Trophoblast cell (in vitro differentiated cells and primary cell): Measurements from ENCODE around the gene CPT1A.

ENCODE experiments used
- DNase-seq, 2 donors: peaks; one replicate each; pipeline ENCODE4 v3.0.0-alpha.2; 2016
- H2AFZ ChIP-seq: 2 replicates; pipeline ENCODE4 v1.6.1; 2013; ENCODE audit warnings: low read length, moderate library complexity, mild to moderate bottlenecking; ENCODE audit not compliant: insufficient read depth, poor library complexity
- H2AK5ac ChIP-seq: 2 replicates; pipeline ENCODE4 v1.6.1; 2013; ENCODE audit warnings: mild to moderate bottlenecking, low read length
- H2BK120ac ChIP-seq: 2 replicates; pipeline ENCODE4 v1.6.1; 2013; ENCODE audit warnings: low read length, mild to moderate bottlenecking, moderate library complexity; ENCODE audit not compliant: insufficient read depth, poor library complexity
- H2BK12ac ChIP-seq: 2 replicates; pipeline ENCODE4 v1.6.1; 2013; ENCODE audit warnings: mild to moderate bottlenecking, low read length, moderate library complexity
- H2BK5ac ChIP-seq: 2 replicates; pipeline ENCODE4 v1.6.1; 2013; ENCODE audit warnings: low read length, low read depth, moderate library complexity, mild to moderate bottlenecking; ENCODE audit not compliant: poor library complexity
- H3K14ac ChIP-seq: 2 replicates; pipeline ENCODE4 v1.6.1; 2013; ENCODE audit warnings: mild to moderate bottlenecking, low read length
- H3K18ac ChIP-seq: 2 replicates; pipeline ENCODE4 v1.6.1; 2013; ENCODE audit warnings: mild to moderate bottlenecking, low read length
- H3K23ac ChIP-seq: 2 replicates; pipeline ENCODE4 v1.6.1; 2013; ENCODE audit warnings: low read length
- H3K27ac ChIP-seq: 2 replicates; pipeline ENCODE4 v1.5.1; 2013; ENCODE audit warnings: low read depth, mild to moderate bottlenecking, inconsistent platforms, low read length, moderate library complexity
- H3K27me3 ChIP-seq: 2 replicates; pipeline ENCODE4 v1.6.1; 2013; ENCODE audit warnings: inconsistent platforms, mild to moderate bottlenecking, low read length, moderate library complexity; ENCODE audit not compliant: insufficient read depth
- H3K36me3 ChIP-seq, 2 experiments: 1 replicate in 1 of 2; 2 replicates in 1 of 2; pipeline ENCODE4 v1.6.1; 2013; ENCODE audit warnings: low read length in 2 of 2, mild to moderate bottlenecking in 2 of 2, moderate library complexity in 1 of 2; ENCODE audit not compliant: insufficient read depth in 2 of 2, control insufficient read depth in 1 of 2
- H3K4ac ChIP-seq: 2 replicates; pipeline ENCODE4 v1.6.1; 2013; ENCODE audit warnings: low read depth, mild to moderate bottlenecking, low read length, moderate library complexity
- H3K4me1 ChIP-seq, 2 experiments: 1 replicate in 1 of 2; 2 replicates in 1 of 2; pipeline ENCODE4 v1.6.1; 2013; ENCODE audit warnings: low read length in 2 of 2, mild to moderate bottlenecking in 2 of 2, moderate library complexity in 1 of 2; ENCODE audit not compliant: insufficient read depth in 2 of 2, control insufficient read depth in 1 of 2
- H3K4me2 ChIP-seq: 2 replicates; pipeline ENCODE4 v1.6.1; 2013; ENCODE audit warnings: inconsistent platforms, mild to moderate bottlenecking, low read length, moderate library complexity
- H3K4me3 ChIP-seq: 2 replicates; pipeline ENCODE4 v1.5.1; 2013; ENCODE audit warnings: mild to moderate bottlenecking, low read depth, low read length, inconsistent platforms
- H3K79me1 ChIP-seq: one replicate; pipeline ENCODE4 v1.6.1; 2013; ENCODE audit warnings: low read length
- H3K79me2 ChIP-seq: 2 replicates; pipeline ENCODE4 v1.6.1; 2013; ENCODE audit warnings: low read length, mild to moderate bottlenecking; ENCODE audit not compliant: control insufficient read depth, insufficient read depth, poor library complexity
- H3K9ac ChIP-seq: 2 replicates; pipeline ENCODE4 v1.6.1; 2013; ENCODE audit warnings: mild to moderate bottlenecking, low read length
- H3K9me3 ChIP-seq: 2 replicates; pipeline ENCODE4 v1.6.1; 2013; ENCODE audit warnings: low read depth, mild to moderate bottlenecking, control low read depth, inconsistent platforms, low read length; ENCODE audit not compliant: insufficient read depth
- H4K12ac ChIP-seq: 2 replicates; pipeline ENCODE4 v1.6.1; 2013; ENCODE audit warnings: low read depth, mild to moderate bottlenecking, low read length, moderate library complexity
- H4K8ac ChIP-seq: 2 replicates; pipeline ENCODE4 v1.6.1; 2013; ENCODE audit warnings: low read depth, mild to moderate bottlenecking, low read length, moderate library complexity
- H4K91ac ChIP-seq: one replicate; pipeline ENCODE4 v1.6.1; 2013; ENCODE audit warnings: low read depth, mild to moderate bottlenecking, low read length, moderate library complexity
- WGBS: extraction: QIAGEN DNeasy Blood & Tissue Kit; methylation state at CpG from one replicate; pipeline ENCODE4 v1.1.7; 2013; ENCODE audit warnings: missing lambda C conversion rate; ENCODE audit not compliant: insufficient read length, insufficient coverage; ENCODE audit errors: extremely low coverage; 5-methylcytosine and 5-hydroxymethylcytosine counted together

The CPT1A gene

DNA sequence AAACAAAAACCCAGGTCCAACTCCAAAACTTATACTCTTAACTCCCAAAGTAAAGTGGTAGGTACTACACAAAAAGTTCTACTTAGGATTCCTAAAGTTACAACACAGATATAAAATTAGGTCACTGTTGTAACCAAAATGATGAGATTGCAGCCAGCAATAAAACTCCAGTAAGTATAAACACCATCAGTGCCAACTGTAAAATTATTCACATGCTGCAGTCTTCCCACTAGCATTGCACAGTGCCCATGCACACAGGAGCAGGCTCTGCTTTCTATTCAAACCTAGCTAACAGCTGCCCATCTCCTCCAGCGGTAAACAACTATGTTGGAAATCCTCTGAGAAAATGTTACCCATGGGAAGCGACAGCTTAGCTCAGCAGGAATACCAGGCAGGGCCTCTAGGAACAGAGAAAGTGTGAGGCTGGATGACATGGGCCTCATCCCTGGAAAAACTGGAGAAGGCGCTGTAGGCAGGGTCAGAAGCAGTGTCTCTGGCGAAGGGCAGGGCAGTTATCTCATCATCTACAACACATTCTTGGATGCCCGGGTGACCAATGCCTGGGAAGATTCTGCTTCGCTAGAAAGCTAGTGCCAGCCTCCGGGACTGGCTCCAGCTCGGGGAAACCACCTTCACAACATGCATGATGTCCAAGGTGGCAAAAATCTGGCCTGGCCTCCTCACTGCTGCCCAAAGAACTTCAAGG, 9.1 kb downstream of the CPT1A start:
- Histone ChIP-seq H3K36me3 (no peaks in the 10 kb centered on the region), H3K4me1 (no peaks in the 10 kb centered on the region), H3K27ac (no peak overlapping the region), H4K12ac (no peak overlapping the region), H4K91ac (no peak overlapping the region), H3K27me3 (no peaks in the 10 kb centered on the region), H3K4me3 (no peak overlapping the region), H3K23ac (no peak overlapping the region), H4K8ac (no peak overlapping the region), H3K79me2 (no peaks in the 10 kb centered on the region), H2AFZ (no peak overlapping the region), H3K79me1 (no peaks in the 10 kb centered on the region), H3K4me2 (no peak overlapping the region), H2BK5ac (no peak overlapping the region), H3K4ac (no peak overlapping the region), H2BK120ac (no peak overlapping the region), H3K18ac (no peak overlapping the region), H3K9me3 (no peaks in the 10 kb centered on the region), H3K14ac (no peak overlapping the region), H3K9ac (no peak overlapping the region), H2BK12ac (no peak overlapping the region), H2AK5ac (no peak overlapping the region)
- no peak for DNase-seq
- WGBS, result no CpG with 5 or more reads among the region's 8 CpGs

- Histone ChIP-seq H4K12ac (no peak overlapping the region), H3K79me2 (no peaks in the 10 kb centered on the region), H4K8ac (no peak overlapping the region), H2BK5ac (no peak overlapping the region), H2AK5ac (no peak overlapping the region), H3K4ac (no peak overlapping the region), H3K18ac (no peak overlapping the region), H3K14ac (no peak overlapping the region), H2AFZ (no peak overlapping the region), H3K9ac (no peak overlapping the region), H3K4me1 (no peaks in the 10 kb centered on the region), H3K36me3 (no peaks in the 10 kb centered on the region), H2BK12ac (no peak overlapping the region), H3K4me2 (no peak overlapping the region), H2BK120ac (no peak overlapping the region), H3K4me3 (no peak overlapping the region), H3K27ac (no peak overlapping the region), H4K91ac (no peak overlapping the region), H3K27me3 (no peaks in the 10 kb centered on the region), H3K23ac (no peak overlapping the region), H3K9me3 (no peaks in the 10 kb centered on the region), H3K79me1 (no peaks in the 10 kb centered on the region)
- no peak for DNase-seq
- WGBS, result 100% methylated on average over 1 of the region's 5 CpGs
Observed at GRCh38 chr11:68831124-68831523, 10.6 kb downstream of the CPT1A start.

DNA sequence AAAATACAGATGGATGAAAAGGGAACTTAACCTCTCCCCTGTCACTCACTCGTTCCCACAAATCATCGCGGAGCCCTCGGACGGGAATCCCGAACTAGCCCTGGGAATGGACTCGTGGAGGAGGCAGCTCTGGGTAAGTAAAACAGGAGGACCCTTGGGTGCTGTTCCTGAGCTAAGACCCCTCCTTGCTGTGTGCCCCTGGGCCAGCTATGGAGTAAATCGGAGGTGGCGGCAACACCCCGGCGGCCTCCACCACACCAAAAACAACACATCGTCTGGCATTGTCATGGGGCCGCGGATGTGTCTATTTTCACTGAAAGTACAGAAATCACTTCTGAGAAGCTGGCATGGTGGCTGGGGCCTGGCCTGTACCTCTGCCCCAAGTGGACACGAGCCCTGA, 12.1 kb downstream of the CPT1A start:
- no peak for DNase-seq
- no peak overlapping the region for H3K9ac ChIP-seq
- H2AFZ ChIP-seq, result no peak overlapping the region
- H3K23ac ChIP-seq, result no peak overlapping the region
- H3K27ac ChIP-seq, result no peak overlapping the region
- H3K4me2 ChIP-seq, result no peak overlapping the region
- H3K18ac ChIP-seq, result no peak overlapping the region
- no peaks in the 10 kb centered on the region for H3K79me1 ChIP-seq
- no peak overlapping the region for H3K14ac ChIP-seq
- no peak overlapping the region for H4K91ac ChIP-seq
- H4K8ac ChIP-seq, result no peak overlapping the region
- no peaks in the 10 kb centered on the region for H3K4me1 ChIP-seq
- no peaks in the 10 kb centered on the region for H3K79me2 ChIP-seq
- no peak overlapping the region for H2BK120ac ChIP-seq
- H3K9me3 ChIP-seq, result no peaks in the 10 kb centered on the region
- H2BK12ac ChIP-seq, result no peak overlapping the region
- H3K27me3 ChIP-seq, result no peaks in the 10 kb centered on the region
- no peak overlapping the region for H3K4me3 ChIP-seq
- no peak overlapping the region for H3K4ac ChIP-seq
- H4K12ac ChIP-seq, result no peak overlapping the region
- no peaks in the 10 kb centered on the region for H3K36me3 ChIP-seq
- H2BK5ac ChIP-seq, result no peak overlapping the region
- WGBS, result no CpG with 5 or more reads among the region's 15 CpGs
- no peak overlapping the region for H2AK5ac ChIP-seq

DNA sequence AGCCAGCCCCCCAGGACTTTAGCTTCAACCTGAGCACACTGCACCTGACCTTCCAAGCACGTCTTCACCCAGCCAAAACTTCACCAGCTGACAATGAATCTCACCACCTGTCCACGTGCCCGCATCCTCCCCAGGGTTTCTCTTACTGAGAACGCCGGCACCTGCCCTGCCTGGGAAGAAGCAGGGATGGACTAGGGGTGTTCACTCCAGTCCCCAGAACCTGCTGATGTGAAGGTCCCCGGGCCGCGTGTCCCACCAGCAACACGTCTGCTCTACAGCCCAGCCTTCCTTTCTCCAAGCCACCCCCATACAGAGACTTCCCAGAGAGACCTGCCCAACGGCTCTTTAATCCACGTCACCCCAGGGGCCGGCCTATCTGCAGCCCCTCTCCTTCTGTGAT, 12.8 kb downstream of the CPT1A start:
- H4K91ac ChIP-seq, result no peak overlapping the region
- no peak overlapping the region for H3K9ac ChIP-seq
- H3K4ac ChIP-seq, result no peak overlapping the region
- H2AFZ ChIP-seq, result no peak overlapping the region
- WGBS, result no CpG with 5 or more reads among the region's 12 CpGs
- H3K36me3 ChIP-seq, result no peaks in the 10 kb centered on the region
- H3K14ac ChIP-seq, result no peak overlapping the region
- no peaks in the 10 kb centered on the region for H3K79me1 ChIP-seq
- no peaks in the 10 kb centered on the region for H3K79me2 ChIP-seq
- no peak overlapping the region for H3K23ac ChIP-seq
- no peak overlapping the region for H2BK120ac ChIP-seq
- no peak overlapping the region for H4K8ac ChIP-seq
- DNase-seq, result no peak
- H4K12ac ChIP-seq, result no peak overlapping the region
- no peaks in the 10 kb centered on the region for H3K27me3 ChIP-seq
- H3K9me3 ChIP-seq, result no peaks in the 10 kb centered on the region
- H2AK5ac ChIP-seq, result no peak overlapping the region
- H2BK12ac ChIP-seq, result no peak overlapping the region
- H3K18ac ChIP-seq, result no peak overlapping the region
- no peak overlapping the region for H3K27ac ChIP-seq
- H2BK5ac ChIP-seq, result no peak overlapping the region
- no peaks in the 10 kb centered on the region for H3K4me1 ChIP-seq
- no peak overlapping the region for H3K4me3 ChIP-seq
- no peak overlapping the region for H3K4me2 ChIP-seq
